Hindlimb muscle (tissue), 1 donor: ENCODE measurements around the gene WSB1. TPM values are rescaled to one million over a fixed set of nuclear protein-coding genes. Genes with fewer than 3 reads are reported as not detected.

ENCODE experiments used
- DNase-seq: peaks from one replicate; pipeline ENCODE4 v3.0.0-alpha.2; 2013
- polyA plus RNA-seq: library from polyadenylated mRNA; unstranded; fragments of 120-200 nt; gene quantifications from one replicate; pipeline ENCODE4 v1.2.1, GENCODE V29; 2013; ENCODE audit not compliant: insufficient read length

The WSB1 gene
- polyA plus RNA-seq, 1 donor = 188 TPM

- DNase-seq = no peak
Measured at GRCh38 chr17:27362503-27362902, 68.6 kb downstream of the WSB1 start.

GRCh38 chr17:27362909-27363308 is 69.0 kb downstream of the WSB1 start:
- DNase-seq = no peak

GRCh38 chr17:27363326-27363725 is 69.4 kb downstream of the WSB1 start:
- DNase-seq = no peak

Other genes with a start within 250 kb of the WSB1 start
- 131 TPM for gene KSR1, start 162.3 kb downstream of the WSB1 start, polyA plus RNA-seq